HG02798 (cell line): ENCODE data around the gene PDLIM7.
A peak's percentile ranks its signal among the peaks of the same experiment; 100 is the strongest.

Experiments
- ATAC-seq: cut with Tn5 transposase; IDR thresholded peaks from one replicate; pipeline ENCODE4 v1.9.1; 2021; ENCODE audit warnings: mild to moderate bottlenecking; ENCODE audit not compliant: unreplicated experiment, poor library complexity

Gene PDLIM7

GRCh38 chr5:177524941-177525655 is 27.7 kb upstream of the PDLIM7 start:
- ATAC-seq, result no peak

GRCh38 chr5:177524539-177524900 is 27.1 kb upstream of the PDLIM7 start:
- no peak for ATAC-seq

- ATAC-seq, result no peak
Observed at GRCh38 chr5:177523711-177524538, 26.5 kb upstream of the PDLIM7 start.

GRCh38 chr5:177520916-177521513 is 23.6 kb upstream of the PDLIM7 start:
- no peak for ATAC-seq

GRCh38 chr5:177520271-177520670 is 22.9 kb upstream of the PDLIM7 start:
- ATAC-seq, result no peak

GRCh38 chr5:177519463-177520235 is 22.2 kb upstream of the PDLIM7 start:
- ATAC-seq, result no peak

GRCh38 chr5:177516601-177517568 is 19.5 kb upstream of the PDLIM7 start, which contains the start of gene DDX41:
Gene DDX41 (minus strand): TSS chr5:177516961. CDS start chr5:177516945, 16 bp downstream.
- peak; percentile 84 for ATAC-seq

- ATAC-seq, result no peak
Observed at GRCh38 chr5:177515580-177515979, 18.2 kb upstream of the PDLIM7 start.

GRCh38 chr5:177514541-177514940 is 17.1 kb upstream of the PDLIM7 start:
- no peak for ATAC-seq

- ATAC-seq, result no peak
Observed at GRCh38 chr5:177513500-177513899, 16.1 kb upstream of the PDLIM7 start.

GRCh38 chr5:177512736-177513380 is 15.5 kb upstream of the PDLIM7 start:
- no peak for ATAC-seq

- no peak for ATAC-seq
Observed at GRCh38 chr5:177511796-177512675, 14.6 kb upstream of the PDLIM7 start.

- ATAC-seq, result no peak
Observed at GRCh38 chr5:177511181-177511580, 13.8 kb upstream of the PDLIM7 start.

GRCh38 chr5:177510567-177511053 is 13.2 kb upstream of the PDLIM7 start:
- peak; percentile 34 for ATAC-seq

- ATAC-seq, result peak; percentile 47
Observed at GRCh38 chr5:177509991-177510566, 12.7 kb upstream of the PDLIM7 start.

- peak; percentile 30 for ATAC-seq
Observed at GRCh38 chr5:177509381-177509951, 12.1 kb upstream of the PDLIM7 start, which contains the start of gene DOK3. Gene DOK3 (minus strand): TSS chr5:177509826. CDS start chr5:177509540, 286 bp downstream.

GRCh38 chr5:177508837-177509236 is 11.4 kb upstream of the PDLIM7 start:
- ATAC-seq, result peak; percentile 31
